NCI-H2107 treated with DMSO at 0.1 percent for 48 hours (cell line): Measurements from ENCODE around the gene SLC49A4.
"Not testable (repeated sequence)": the region's sequence is repeated elsewhere in the genome, so short reads cannot be mapped to it uniquely, and the experiment has no call there.

ENCODE experiments used
- DNase-seq: peaks from one replicate; lab custom pipeline; 2025; ENCODE audit not compliant: unreplicated experiment; lab: John Stamatoyannopoulos, UW

SLC49A4 gene

GRCh38 chr3:122794779-122795673 is at the start of gene SLC49A4:
TSS of gene SLC49A4 (plus strand) at chr3:122795069. CDS start at chr3:122795193, 124 bp downstream.
- no peak for DNase-seq

DNA sequence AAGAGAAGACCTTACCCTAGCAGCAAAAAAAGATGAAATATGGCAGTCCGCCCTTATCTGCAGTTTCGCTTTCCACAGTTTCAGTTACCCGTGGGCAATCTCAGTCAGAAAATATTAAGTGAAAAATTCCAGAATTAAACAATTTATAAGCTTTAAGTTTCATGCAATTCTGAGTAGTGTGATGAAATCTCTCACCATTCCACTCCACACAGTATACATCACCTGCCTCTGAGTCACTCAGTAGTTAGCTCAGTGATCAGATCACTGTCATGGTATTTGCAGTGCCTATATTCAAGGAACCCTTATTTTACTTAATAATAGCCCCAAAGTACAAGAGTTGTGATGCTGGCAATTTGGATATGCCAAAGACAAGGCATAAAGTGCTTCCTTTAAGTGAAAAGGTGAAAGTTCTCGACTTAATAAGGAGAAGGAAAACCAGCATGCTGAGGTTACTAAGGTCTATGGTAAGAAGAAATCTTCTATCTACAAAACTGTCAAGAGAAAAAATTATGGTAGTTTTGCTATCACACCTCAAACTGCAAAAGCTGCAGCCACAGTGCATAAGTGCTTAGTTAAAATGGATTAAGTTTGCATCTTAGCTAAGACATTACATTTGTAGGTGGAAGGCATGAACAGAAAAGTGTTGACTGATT is 49.4 kb upstream of the SLC49A4 start:
- DNase-seq, result no peak

DNA sequence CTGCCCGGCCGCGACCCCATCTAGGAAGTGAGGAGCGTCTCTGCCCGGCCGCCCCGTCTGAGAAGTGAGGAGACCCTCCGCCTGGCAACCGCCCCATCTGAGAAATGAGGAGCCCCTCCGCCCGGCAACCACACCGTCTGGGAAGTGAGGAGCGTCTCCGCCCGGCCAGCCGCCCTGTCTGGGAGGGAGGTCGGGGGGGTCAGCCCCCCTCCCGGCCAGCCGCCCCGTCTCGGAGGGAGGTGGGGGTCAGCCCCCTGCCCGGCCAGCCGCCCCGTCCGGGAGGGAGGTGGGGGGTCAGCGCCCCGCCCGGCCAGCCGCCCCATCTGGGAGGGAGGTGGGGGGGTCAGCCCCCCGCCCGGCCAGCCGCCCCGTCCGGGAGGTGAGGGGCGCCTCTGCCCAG is 47.6 kb upstream of the SLC49A4 start:
- not testable (repeated sequence) for DNase-seq

- DNase-seq, result no peak
Measured at GRCh38 chr3:122748347-122748746, 46.5 kb upstream of the SLC49A4 start.

DNA sequence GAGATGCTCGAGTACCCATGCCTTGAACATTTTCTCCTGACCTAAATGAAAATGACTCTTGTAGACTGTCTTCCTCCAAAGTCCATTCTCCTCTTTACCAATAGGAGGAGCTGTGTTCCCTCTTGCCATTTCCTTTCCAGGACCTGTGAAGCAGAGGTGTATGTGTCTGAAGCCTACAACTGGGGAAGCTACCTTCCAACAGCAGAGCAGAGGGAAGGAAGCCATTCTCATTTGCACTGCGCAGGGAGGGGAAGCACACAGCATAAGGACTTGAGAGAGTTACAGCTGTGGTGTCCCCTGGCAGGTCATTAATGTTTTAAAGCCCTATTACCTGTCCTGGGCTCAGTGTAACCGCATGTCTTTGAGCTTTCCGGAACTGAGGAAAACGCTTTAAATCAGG is 39.9 kb upstream of the SLC49A4 start:
- DNase-seq, result no peak

DNA sequence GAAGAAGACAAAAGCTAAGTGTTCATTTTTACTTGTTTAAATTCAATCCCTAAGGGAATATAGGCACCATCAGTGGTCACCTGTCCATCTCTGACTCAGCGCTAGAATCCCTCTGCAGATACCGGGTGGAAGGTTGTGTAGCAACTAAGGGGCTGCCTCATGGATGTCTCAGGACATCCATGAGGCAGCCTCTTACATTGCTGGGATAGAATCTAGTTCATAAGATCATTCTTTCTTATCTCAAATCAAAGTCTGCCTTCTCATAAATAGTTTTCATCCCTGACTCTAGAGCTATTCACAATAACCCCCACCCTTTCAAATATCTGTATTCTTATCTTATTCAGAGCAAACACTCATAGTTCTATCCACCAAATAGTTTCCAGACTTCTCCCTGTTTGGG is 39.4 kb upstream of the SLC49A4 start:
- no peak for DNase-seq

DNA sequence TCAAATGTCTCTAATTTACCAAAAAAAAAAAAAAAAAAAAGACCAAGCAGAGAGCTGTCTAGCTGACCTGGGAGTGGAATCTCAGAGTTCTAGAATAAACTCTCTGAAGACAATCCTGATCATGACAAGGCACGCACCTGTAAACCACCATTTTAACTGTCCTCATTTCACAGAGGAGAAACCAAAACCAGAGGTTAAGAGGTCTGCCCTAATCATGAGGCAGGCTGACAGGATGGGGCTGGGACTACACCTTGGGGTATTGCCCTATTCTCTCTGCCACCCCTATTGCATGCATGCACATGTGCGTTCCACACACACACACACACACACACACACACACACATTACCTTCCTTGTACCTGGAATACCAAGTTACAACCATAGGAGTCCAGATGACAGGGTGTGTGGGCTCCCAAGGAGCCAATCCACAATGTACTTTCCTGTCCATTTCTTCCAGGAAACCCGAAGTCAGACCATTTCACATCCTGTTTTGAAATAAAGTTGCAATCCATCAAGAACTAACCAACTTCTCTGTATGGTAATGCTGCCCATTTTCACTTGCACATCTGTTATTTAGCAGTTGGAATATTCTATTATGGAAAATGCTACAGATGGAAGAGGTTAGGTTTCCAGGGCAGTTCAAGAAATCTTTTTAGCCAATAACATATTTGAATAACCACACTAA is 35.9 kb upstream of the SLC49A4 start:
- DNase-seq, result no peak

DNA sequence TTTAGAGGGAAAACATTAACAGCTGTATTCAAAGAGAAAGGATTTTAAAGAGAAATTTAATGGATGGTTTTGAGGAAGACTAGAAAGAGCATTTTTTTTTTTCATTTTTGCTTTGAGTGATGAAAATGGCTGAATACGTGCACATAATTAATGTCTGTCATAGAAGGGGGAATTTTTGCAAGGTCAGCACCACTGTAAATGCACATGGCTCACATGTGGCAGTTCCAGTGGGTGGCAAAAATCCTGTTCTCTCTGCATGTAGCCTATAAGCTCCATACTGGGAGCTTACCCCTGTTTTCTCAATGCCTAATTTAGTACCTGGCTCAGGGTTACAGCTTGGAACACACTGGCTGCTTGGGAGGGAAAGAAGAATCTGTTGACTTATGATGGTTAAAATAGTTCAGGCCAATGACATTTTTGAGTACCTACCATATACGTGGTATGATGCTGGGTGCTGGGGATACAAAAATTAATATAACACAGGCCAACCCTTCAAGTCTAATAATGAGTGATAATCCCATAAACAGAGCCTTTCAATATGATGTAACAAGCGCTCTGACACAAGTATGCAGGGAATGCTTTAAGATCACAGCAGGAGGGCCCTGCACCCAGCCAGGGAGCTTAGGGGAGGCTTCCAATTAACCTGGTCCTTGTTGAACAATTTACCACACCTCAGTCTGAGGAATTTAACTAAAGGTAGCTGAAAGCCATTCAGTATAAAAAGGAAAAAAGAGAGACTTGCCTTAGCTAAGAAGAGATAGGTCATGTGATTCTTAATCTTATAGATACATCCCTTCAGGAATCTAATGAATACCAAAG is 34.2 kb upstream of the SLC49A4 start:
- no peak for DNase-seq

DNA sequence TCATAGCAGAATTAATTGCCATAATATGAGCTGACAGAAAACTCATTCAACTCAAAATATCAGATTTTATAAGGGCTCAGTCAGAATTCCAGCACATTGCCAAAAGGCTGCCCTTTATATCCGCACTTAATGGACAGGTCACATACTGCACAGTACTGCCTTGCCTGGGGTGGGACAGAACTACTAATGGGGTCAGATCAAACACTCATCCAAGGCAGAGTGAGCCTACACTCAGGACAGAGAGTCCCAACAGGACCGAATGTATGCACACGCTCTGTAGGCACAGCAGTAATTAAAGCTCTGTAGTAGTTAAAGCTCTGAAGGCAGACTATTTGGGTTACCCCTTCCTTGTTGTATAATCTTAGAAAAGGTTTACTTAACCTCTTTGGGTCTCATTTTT is 28.4 kb upstream of the SLC49A4 start:
- DNase-seq, result no peak

DNA sequence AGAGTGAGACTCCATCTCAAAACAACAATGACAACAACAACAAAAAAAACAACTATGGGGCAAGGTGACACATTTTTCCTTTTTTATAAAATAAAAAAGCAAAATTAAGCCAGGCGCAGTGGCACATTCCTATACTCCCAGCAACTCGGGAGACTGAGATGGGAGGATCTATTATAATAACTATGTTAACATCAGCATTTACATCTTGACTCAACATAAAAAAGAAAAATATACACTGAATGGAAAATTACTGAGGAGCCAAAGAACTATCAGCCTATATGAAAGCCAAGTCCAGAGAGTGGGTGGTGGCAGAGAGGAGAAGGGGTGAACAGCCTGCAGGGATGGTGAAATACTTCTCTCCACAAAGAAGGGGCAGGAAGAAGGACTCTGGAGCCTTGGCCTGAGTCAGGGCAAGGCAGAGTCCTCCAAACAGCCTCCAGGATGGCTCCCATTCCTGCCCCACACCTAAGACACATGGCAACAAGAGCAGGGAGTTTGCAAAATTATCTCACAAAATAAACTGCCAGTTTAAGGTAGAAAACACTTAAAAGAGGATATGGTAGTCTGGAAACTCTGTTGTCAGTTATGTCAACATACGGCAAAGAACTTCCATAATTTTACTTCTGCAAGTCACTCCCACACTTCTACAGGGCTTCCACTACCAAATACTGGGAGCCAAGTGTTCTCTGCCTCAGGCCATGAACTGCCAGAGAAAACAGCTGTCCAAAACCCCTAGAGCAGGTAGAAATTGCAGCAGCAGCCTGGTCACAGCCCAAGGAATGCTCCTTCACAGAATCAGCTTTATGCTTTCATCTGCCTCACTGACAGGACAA is 27.1 kb upstream of the SLC49A4 start:
- DNase-seq, result no peak

DNA sequence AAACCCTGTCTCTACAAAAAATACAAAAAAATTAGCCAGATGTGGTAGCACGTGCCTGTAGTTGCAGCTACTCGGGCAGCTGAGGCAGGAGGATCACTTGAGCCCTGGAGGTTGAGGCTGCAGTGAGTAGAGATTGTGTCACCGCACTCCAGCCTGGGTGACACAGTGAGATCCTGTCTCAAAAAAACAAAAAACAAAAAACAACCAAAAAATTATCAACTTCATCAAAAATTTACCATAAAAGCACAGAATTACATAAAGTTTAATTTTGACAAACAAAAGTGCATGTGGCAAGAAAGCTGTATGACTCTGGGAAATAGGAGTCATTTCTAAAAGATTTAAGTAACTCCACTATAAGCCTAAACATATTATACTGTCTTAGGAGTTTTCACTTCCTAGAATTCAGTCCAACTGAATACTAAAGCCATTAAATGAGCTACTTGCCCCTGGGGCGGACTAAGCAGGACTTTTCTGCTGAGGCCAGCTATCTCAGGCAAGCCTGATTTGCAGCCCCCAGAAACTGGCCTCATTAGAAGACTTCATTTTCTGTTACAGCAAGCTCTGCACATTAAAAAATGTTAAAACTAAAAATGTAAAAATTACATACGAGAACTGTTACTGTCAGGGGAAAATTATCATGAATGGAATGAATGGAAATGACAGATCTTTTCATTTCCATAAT is 24.2 kb upstream of the SLC49A4 start:
- DNase-seq, result no peak

GRCh38 chr3:122772827-122773226 is 22.0 kb upstream of the SLC49A4 start:
- no peak for DNase-seq

DNA sequence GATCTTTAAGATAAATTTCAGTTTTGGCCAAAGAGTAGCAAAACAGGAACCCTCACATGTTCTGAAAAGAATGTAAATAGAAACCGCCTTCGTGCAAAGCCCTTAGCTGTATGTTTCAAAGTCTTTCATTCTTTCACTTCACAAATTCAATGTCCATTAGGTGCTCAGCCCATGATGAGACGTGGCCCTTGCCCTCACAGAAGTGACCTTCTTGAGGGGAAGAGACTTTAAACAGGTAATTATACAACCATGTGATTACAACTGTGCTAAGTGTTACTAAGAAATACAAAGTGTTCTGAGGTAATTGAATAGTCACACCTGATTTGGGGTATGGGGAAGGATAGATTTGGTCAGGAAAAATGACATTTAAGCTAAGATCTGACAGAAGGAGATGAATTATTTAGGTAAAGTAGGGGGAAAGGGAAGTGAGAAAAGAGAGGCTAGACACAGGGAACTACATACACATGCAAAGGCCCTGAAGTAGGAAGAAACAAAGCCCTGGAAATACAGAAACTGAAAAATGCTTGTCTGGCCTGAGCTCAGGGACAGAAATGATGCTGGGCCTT is 20.8 kb upstream of the SLC49A4 start:
- no peak for DNase-seq

- DNase-seq, result no peak
Measured at GRCh38 chr3:122774564-122774963, 20.3 kb upstream of the SLC49A4 start.

- DNase-seq, result no peak
Measured at GRCh38 chr3:122776675-122777468, 18.0 kb upstream of the SLC49A4 start.

GRCh38 chr3:122777563-122777962 is 17.3 kb upstream of the SLC49A4 start:
- no peak for DNase-seq

- DNase-seq, result no peak
Measured at GRCh38 chr3:122782804-122783203, 12.1 kb upstream of the SLC49A4 start.

- DNase-seq, result no peak
Measured at GRCh38 chr3:122784436-122784835, 10.4 kb upstream of the SLC49A4 start.
